Kidney tubule cell (primary cell): ENCODE results near the gene APBA3.
A peak's percentile ranks its signal among the peaks of the same experiment; 100 is the strongest.

Experiments
- DNase-seq: peaks from one replicate; pipeline ENCODE4 v3.0.0-alpha.2; 2018; ENCODE audit warnings: low spot score

The APBA3 gene

DNA sequence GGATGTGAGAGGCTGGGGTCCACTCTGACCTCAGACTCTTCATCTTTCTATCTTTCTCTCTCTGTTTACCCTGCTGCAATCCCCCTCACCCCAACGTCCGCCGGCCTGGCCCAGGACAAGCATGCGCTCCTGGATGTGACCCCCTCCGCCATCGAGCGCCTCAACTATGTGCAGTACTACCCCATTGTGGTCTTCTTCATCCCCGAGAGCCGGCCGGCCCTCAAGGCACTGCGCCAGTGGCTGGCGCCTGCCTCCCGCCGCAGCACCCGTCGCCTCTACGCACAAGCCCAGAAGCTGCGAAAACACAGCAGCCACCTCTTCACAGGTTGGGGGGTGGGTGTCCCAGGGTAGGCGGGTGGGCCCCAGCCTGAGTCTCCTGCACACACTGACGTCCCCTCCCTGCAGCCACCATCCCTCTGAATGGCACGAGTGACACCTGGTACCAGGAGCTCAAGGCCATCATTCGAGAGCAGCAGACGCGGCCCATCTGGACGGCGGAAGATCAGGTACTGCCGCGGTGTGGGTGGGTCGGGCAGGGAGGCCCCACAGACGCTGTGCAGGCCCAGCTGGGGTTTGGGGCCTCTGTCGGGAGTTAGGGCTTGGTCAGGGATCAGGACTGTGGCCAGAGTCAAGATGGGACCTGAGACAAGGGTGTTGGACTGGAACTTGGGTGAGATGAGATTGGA lies 15.0 kb downstream of the APBA3 start:
- no peak for DNase-seq

DNA sequence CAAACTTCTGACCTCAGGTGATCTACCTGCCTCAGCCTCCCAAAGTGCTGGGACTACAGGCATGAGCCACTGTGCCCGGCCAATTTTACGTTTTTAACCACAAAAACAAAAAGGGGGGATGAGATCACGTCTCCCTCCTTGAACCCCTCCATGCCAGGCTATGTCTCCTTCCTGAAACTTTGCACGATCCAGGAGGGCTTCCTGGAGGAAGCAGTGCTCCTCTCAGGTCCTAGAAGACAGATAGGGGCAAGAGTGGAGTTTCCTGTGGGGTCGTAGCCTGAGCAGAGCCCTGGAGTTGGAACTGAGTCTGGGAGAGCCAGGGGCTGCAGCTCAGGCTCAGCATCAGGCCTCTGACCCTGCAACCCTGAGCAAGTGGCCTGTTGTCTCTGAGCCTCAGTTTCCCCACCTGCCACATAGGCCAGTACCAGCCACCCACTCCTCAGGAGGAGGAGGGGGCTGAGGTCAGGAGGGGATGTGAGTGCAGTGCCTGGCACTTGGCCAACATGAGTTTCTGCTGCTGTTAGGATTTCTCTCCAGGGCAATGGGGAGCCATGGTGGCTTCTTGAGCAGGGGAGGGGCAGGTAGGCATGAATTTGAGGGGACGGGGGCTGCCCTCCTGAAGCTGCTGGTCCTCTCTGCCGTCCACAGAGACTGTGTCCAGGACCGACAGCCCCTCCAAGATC lies 16.0 kb downstream of the APBA3 start:
- DNase-seq = no peak

DNA sequence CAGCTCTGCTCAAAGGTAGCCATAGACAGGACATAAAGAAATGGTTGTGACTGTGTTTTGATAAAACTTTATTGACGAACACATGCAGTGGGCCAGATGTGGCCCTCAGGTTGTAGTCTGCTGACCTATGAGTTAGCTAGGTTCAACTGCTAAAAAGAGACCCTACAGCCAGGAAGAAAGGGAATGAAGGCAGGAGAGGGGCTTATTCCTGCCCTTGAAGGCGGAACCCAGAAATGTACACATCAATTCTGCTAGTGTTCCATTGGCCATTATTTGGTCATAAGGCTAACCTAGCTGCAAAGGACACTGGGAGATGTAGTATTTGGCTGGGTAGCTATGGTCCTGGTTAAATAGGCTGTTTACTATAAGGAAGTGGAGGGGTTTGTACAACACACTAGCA lies 18.0 kb downstream of the APBA3 start:
- no peak for DNase-seq

DNA sequence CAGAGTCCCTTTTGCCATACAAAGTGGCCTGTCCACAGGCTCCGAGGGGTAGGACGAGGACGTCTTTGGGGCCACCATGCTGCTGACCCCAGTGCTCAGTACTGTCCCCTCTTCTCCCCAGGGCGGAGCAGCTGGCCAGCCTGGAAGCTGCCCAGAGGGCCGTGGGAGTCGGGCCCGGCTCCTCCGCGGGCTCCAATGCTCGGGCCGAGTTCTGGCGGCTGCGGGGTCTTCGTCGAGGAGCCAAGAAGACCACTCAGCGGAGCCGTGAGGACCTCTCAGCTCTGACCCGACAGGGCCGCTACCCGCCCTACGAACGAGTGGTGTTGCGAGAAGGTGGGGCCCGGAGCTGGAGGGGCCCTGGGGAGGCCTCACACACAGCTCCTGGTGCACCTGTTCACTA lies 21.1 kb downstream of the APBA3 start:
- DNase-seq = no peak

DNA sequence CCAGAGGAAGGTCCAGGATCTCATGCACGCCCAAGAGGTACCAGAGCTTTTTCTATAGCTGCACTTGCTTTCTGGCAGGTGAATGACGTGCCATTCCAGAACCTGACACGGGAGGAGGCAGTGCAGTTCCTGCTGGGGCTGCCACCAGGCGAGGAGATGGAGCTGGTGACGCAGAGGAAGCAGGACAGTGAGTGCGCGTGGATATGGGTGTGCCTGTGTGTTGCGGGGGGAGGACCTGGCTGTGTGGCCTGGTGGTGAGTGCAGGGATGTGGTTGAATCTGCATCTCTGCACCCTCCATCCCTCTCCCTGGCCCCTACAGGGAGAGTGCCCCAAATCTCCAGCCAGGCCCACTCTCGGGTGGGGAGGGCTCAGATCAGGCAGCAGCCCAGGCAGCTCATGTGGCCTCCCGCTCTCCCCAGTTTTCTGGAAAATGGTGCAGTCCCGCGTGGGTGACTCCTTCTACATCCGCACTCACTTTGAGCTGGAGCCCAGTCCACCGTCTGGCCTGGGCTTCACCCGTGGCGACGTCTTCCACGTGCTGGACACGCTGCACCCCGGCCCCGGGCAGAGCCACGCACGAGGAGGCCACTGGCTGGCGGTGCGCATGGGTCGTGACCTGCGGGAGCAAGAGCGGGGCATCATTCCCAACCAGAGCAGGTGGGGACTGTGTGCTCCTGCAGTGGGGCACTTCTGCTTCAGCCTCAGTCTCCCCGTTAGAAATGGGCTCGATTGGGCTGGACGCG lies 22.8 kb downstream of the APBA3 start:
- no peak for DNase-seq

DNA sequence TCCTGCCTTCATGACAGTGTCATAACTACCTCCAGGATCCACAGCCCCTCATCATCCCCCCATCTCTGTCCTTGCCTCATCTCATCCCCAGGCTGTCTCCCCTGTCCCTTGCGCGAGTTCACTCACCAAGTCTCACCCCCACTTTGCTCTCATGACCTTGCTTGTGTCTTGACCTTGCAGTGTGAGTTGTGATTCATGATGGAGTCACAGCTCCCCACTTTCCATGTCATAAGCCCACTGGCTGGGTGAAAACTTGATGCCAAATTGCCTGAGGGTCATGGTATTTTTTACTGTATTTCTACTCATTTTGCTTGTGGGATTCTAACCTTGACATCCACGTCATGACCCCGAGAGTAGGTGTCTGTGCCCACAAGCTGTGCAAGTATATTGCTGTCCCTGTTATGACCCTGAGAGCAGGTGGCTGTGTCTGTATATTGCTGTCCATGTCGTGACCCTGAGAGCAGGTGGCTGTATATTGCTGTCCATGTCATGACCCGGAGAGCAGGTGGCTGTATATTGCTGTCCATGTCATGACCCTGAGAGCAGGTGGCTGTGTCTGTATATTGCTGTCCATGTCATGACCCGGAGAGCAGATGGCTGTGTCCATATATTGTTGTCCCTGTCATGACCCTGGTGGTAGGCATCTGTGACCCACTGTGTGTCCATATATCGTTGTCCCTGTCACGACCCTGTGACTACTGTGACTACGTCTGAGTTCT lies 23.8 kb downstream of the APBA3 start:
- no peak for DNase-seq

DNA sequence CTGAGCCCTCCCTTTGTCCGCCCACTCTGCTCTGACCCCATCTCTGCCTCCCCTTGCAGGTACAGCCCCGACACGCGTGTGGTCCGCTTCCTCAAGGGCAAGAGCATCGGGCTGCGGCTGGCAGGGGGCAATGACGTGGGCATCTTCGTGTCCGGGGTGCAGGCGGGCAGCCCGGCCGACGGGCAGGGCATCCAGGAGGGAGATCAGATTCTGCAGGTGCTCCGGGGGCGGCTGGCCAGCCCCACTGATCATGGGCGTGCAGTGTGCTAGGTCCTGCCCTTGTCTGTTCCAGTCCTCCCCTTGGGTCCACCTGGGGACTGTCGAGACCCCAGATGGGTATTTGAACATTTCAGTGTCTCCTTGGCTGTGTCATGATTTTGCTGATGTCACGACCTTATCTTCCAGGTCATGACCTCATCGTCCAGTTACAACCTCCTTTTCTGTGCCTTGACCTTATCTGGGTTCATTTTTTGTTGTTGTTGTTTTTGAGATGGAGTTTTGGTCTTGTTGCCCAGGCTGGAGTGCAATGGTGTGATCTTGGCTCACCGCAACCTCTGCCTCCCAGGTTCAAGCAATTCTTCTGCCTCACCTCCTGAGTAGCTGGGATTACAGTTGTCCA lies 25.3 kb downstream of the APBA3 start:
- no peak for DNase-seq

DNA sequence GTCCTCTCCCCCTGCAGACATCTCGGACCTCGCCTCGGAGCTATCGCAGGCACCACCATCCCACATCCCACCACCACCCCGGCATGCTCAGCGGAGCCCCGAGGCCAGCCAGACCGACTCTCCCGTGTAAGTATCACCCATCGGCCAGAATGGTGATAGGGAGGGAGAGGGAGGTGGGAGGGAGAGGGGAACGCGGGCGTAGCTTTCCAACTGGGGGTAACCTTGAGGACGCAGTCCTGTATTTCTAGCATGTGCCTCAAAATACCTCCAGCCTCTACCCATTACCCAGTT lies 27.2 kb downstream of the APBA3 start:
- no peak for DNase-seq

DNA sequence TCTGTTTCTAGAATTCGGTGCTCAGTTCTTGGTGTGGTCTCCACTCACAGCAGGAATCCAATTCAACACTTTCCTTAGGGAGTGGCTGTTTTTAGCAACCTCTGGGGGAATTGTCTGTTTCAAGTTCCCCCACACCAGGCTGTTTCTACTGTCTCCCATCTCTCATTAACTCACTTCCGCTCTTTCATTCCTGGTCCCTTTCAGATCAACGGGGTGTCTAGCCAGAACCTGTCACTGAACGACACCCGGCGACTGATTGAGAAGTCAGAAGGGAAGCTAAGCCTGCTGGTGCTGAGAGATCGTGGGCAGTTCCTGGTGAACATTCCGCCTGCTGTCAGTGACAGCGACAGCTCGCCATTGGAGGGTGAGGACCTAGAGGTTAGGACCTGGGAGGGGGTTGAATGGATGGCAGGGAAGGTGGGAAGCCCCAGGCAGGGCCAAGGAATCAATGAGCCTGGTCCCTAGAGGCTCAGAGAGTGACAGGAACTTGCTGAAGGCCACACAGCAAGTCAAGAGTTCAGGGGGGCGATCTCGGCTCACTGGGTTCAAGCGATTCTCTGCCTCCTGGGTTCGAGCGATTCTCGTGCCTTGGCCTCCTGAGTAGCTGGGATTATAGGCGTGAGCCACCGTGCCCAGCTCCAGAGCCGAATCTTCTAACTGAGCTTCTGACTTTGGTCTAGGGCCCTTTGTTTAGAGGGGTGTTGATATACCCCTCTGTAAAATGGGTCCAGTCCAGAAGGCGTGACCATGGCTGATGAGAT lies 27.8 kb downstream of the APBA3 start:
- DNase-seq = no peak

DNA sequence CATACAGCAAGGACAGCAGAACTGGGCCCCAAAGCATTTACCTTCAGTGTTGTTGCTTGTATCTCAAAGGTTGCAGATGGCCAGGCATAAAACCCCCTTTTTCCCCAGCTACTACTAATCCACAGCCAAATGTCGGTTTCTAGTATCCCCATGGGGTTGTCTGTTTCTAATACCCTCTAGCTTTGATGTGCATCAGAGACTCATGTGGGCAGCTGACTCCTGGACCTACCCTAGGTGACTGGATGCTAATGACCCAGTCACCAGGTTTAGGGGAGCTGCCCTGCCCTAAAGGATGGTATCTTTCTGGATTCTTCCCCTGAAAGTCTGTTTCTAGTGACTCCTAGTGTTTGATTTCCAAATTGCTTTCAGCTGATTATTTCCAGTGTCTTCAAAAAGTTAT lies 29.4 kb downstream of the APBA3 start:
- no peak for DNase-seq

DNA sequence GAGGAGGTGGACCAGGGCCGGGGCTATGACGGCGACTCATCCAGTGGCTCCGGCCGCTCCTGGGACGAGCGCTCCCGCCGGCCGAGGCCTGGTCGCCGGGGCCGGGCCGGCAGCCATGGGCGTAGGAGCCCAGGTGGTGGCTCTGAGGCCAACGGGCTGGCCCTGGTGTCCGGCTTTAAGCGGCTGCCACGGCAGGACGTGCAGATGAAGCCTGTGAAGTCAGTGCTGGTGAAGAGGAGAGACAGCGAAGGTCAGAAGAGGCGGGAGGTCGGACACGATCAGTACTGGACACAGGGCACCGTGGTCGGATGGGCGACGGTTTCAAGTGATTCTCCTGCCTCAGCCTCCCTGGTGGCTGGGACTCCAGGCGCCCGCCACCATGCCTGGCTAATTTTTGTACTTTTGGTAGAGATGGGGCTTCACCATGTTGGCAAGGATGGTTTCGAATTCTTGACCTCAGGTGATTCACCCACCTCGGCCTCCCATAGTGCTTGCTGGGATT lies 31.0 kb downstream of the APBA3 start:
- DNase-seq = no peak

DNA sequence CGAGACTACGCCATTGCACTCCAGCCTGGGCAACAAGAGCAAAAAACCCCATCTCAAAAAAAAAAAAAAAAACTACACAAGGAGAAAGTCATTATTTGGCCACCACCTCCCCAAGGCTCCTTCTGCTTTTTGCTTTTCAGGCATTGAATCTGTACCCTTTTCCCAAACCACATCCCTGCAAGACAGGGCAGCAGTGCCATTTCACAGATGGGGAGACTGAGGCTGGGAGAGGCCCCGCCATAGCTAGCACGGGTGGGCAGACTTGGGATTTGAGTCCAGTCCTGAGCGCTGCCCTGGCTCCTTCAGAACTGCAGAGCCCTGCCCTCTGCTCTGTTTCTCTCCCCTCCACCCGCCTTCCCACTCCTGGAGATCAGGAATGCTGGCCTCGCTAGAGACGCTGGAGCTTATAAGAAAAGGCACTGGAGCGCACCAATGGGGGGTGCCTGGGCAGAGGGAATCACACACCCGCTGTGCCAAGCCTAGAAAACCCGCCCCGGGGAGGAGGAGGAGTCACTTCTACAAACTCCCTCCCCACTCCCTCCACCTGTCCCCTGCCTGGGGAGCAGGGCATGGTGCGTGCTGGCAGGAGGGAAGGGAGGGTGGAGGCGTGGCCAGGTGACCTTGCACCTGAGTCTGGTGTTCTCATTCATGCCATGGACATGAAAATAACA lies 35.7 kb downstream of the APBA3 start:
- DNase-seq = peak; percentile 68

DNA sequence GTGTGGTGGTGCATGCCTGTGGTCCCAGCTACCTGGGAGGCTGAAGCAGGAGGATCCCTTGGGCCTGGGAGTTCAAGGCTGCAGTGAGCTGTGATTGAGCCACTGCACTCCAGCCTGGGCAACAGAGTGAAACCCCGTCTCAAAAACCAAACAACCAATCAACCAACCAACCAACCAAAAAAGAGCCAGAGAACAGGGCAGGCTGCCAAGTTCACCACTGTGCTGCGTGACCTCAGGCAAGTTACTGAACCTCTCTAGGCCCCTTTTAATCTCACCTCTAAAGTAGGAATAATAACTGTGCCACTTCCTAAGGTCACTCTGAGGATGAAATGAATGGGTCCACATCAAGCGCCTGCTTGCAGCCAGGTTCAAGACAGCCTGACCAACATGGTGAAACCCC lies 36.4 kb downstream of the APBA3 start:
- peak; percentile 8 for DNase-seq

DNA sequence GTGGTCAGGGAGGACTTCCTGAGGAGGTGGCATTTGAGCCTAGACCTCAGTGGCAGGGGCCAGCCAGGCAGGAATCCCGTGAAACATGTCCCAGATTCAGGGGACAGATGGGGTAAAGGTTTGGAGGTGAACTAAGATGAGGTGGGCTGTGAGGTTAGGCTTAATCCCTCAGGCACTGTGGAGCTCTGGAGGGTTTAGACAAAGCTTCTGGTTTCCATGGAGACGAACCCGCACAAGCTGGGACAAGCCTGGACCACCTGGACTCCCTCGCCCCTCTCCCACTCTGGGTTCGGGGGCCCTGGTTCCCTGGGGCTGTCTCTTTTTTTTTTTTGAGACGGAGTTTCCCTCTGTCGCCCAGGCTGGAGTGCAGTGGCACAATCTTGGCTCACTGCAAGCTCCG lies 37.6 kb downstream of the APBA3 start:
- DNase-seq = no peak

DNA sequence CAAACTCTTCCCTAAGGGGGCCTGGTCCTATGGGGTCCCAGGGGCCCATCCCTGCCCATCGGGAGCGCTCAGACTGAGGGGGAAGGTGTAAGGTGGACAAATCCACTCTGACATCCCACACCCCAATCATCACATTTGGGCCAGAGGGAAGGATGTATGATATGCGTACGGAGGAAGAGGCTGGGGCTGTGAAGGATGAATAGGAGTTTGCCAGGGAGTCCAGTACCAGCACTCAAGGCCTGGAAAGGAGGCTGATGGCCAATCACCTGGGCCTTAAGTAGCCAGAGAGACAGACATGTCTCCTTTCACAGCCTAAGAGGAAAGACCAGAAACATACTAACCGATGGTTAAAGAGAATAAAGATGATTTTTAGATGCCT lies 38.4 kb downstream of the APBA3 start:
- DNase-seq = no peak

DNA sequence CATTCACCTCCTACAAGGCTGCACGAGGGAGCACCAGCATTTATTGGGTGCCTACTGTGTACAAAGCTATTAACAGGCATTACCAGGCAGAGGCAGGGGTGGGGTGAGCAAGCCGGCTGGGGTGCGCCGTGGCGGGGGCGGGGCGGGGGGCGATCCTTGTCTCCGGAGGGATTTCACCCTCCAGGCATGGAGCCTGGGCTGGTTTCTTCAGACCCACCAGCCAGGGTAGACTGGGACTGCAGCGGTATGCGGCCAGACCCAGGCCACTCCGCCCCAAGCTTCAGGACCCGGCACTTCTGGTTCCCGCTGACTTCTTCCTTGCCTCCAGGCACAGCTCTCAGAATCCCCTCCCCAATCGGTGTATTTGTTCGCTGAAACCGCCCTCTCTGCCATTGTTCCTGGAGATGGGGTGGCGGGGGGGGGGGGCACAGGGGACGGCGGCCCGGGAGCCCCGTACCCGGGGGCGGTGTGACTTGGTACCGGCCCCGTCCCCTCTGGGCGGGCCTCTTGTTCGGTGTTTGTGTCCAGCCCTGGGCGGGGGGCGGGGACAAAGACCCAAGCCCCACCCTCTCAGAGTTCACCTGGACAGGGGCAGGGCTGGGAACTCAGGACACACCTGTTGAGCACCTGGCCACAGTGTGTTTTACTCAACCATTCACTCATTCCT lies 38.9 kb downstream of the APBA3 start:
- DNase-seq = no peak

DNA sequence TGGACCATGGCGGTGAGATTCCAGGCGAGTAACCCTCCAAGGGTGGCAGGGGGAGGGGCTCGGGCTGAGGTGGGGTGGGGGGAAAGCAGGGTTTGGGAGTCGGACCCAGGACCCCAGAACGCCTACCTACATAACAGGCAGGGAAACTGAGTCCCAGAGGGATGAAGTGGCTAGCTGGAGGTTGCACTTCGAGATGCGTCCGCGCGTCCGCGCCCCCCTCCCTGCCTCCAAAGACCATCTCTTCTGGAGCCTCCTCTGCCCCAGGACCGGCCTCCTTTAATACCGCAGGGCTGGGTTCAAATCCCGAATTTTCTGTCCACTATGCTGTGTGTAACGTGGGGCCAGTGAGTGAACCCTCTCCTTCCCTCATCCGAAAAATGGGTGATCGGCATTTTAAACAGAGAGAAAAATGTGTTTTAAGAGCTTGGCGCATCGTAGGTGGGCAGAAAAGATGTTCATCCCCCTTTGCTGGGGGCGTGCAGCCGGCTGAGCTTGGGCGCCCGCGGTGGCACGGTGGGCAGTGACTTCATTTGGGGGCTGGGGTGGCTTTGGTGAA lies 39.5 kb downstream of the APBA3 start:
- DNase-seq = no peak

DNA sequence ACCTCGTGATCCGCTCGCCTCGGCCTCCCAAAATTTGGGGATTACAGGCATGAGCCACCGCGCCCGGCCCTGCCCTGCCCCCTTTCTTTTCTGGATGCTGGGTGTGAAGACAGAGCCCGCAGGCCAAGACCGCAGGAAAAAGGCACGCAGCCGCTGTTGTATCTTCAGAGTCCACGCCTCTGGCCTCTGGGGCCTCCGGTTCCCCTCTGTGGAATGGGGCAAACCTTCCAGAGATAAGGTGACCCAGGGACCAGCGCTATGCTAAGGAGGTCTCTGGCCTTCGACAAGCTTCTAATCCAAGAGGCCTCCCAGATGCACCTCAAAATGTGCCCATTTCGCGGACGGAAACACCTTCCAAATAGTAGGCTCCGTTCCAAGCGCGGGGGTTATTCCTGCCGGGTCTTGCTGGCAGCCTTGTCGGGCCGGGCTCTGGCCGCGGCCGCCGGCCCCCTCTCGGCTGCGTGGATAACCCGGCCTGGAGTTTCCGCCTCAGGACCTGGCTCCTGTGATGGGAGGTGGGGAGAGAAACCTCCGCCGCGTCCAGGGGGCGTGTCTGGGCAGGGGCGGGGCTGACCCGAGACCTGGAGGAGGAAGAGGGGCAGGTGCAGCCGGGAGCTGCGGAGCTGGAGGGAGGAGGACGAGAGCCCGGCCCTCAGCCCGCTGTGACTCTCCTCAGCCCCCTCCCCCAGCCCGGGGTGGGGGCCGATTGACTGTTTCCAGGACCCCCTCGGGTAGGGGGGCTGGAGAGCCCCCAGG lies 40.2 kb downstream of the APBA3 start:
- DNase-seq = peak; percentile 91

DNA sequence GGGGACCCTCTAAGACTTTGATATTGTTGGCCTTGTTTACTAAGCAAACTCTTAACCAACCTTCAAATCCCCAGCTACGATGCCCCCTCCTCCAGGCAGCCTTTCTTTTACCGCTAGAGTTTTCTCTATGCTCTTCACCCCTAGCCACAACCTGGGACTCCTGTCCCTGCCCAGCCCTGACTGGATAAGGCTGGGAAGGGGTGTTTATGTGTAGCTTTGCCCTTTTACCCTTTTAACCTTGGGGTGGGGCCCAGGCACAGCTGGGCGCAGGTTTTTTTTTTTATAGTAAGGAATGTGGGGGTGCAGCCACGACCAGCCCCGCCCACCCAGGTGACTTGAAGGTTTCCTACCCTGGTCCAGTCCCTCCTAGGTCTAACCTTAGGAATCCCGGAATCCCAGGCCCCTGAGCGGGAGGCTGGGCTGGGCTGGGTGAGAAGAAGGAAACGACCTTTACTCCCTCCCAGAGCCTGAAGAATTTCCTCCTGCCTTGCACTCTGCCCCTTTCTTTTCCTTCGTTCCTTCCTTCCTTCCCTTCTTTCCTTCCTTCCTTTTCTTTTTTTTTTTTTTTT lies 41.1 kb downstream of the APBA3 start:
- DNase-seq = no peak
